ENCODE results near the gene CDC42SE2. TPM values are rescaled to one million over a fixed set of nuclear protein-coding genes. Genes with fewer than 3 reads are reported as not detected.

The CDC42SE2 gene
- total RNA-seq, 1 donor from 2014 or later: 24.1 TPM

DNA sequence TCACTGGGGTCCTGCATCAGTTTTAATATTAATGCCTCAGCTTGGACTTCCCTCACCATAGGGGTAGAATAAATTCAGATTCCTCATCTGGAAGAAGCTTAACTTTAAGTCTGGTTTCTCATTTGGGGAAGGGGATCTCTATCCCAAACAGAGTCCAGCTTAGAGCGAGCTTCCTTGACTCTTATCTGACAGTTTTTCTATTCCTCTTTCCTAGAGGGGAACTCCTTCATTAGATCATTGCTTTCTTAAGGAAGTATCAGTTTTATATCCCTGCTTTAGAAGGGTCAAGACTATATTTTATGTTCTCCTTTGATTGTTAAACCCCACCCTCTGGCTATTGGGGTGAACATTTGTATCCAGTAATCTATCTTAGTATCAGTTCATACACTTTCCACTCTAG is 24.2 kb upstream of the CDC42SE2 start:
- Mint-ChIP-seq H3K27me3 (ENCODE audit: low read depth) (no peaks in the 10 kb centered on the region), H3K4me3 (no peak overlapping the region), H3K36me3 (ENCODE audit: low read depth) (no peaks in the 10 kb centered on the region), H3K4me1 (no peaks in the 10 kb centered on the region), H3K27ac (ENCODE audit: unreplicated experiment) (no peak overlapping the region), H3K9me3 (no peaks in the 10 kb centered on the region)
- no peak for DNase-seq (ENCODE audit: low read depth, low spot score)
- TF ChIP-seq, protein P1, sequence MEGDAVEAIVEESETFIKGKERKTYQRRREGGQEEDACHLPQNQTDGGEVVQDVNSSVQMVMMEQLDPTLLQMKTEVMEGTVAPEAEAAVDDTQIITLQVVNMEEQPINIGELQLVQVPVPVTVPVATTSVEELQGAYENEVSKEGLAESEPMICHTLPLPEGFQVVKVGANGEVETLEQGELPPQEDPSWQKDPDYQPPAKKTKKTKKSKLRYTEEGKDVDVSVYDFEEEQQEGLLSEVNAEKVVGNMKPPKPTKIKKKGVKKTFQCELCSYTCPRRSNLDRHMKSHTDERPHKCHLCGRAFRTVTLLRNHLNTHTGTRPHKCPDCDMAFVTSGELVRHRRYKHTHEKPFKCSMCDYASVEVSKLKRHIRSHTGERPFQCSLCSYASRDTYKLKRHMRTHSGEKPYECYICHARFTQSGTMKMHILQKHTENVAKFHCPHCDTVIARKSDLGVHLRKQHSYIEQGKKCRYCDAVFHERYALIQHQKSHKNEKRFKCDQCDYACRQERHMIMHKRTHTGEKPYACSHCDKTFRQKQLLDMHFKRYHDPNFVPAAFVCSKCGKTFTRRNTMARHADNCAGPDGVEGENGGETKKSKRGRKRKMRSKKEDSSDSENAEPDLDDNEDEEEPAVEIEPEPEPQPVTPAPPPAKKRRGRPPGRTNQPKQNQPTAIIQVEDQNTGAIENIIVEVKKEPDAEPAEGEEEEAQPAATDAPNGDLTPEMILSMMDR (conservative IDR thresholded peaks at IDR 0.05): no peak

DNA sequence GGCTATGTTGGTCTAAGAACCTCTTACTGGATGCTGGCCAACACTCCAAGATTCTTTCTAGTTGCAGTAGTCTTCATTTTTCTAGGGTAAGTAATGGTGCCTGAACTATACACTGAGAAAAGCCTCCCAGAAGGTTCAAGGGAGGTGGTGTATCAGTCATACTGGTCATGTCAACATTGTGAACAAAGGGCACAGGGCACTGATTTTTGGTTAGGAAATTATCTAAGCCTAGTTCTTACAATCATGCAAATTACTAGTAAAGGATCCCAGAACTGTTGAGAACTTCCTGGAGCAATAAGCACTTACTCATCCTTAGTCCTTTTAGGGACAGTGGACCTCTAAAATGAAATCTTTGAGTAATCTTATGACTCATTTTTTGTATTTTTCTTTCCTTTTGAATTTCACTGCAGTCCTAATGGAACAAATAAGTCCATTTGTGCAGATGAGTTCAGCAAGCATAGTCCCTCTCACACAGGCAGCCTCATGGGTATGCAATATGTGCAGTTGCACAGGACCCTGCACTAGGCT is 21.1 kb upstream of the CDC42SE2 start:
- Mint-ChIP-seq H3K9me3 (no peaks in the 10 kb centered on the region), H3K36me3 (ENCODE audit: low read depth) (no peaks in the 10 kb centered on the region), H3K27me3 (ENCODE audit: low read depth) (no peaks in the 10 kb centered on the region), H3K4me1 (no peaks in the 10 kb centered on the region), H3K4me3 (no peak overlapping the region), H3K27ac (ENCODE audit: unreplicated experiment) (no peak overlapping the region)
- TF ChIP-seq, protein P1 (conservative IDR thresholded peaks at IDR 0.05): no peak
- no peak for DNase-seq (ENCODE audit: low read depth, low spot score)

DNA sequence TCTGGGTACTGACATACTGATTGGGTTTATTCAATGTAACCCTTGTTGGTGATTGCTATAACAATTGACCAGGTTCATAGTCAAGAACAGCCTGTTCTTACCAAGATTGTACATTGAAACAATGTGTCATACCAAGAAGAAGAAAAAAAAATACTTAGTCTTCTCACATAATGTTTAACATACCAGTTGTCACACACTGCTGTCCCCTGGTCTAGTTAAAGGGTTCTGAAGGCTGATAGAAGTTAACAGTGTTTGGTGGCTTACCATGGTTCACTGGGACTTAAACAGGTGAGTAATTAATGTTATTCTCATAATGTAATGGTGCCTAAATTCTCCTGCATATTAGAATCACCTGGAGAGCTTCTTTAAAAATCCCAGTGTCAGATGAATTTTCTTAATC is 18.5 kb upstream of the CDC42SE2 start:
- no peak overlapping the region for H3K4me3 Mint-ChIP-seq
- DNase-seq (ENCODE audit: low read depth, low spot score): no peak
- TF ChIP-seq, protein P1 (conservative IDR thresholded peaks at IDR 0.05): no peak
- no peaks in the 10 kb centered on the region for H3K4me1 Mint-ChIP-seq
- no peak overlapping the region for H3K27ac Mint-ChIP-seq (ENCODE audit: unreplicated experiment)
- no peaks in the 10 kb centered on the region for H3K27me3 Mint-ChIP-seq (ENCODE audit: low read depth)
- H3K9me3 Mint-ChIP-seq: no peaks in the 10 kb centered on the region
- no peaks in the 10 kb centered on the region for H3K36me3 Mint-ChIP-seq (ENCODE audit: low read depth)

DNA sequence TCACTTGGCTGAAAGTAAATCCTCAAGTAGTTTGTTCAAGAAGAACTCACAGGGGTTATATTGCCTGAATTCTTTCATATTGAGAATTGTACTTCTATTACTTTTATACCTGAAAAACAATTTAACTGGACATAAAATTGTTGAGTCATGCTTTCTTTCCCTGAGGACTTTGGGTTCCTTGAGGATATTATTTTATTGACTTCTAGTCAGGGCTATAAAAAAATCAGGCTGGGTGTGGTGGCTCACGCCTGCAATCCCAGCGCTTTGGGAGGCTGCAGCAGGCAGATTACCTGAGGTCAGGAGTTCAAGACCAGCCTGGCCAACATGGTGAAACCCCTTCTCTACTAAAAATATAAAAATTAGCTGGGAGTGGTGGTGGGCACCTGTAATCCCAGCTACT is 17.9 kb upstream of the CDC42SE2 start:
- Mint-ChIP-seq H3K27me3 (ENCODE audit: low read depth) (no peaks in the 10 kb centered on the region), H3K9me3 (no peaks in the 10 kb centered on the region), H3K4me3 (no peak overlapping the region), H3K27ac (ENCODE audit: unreplicated experiment) (no peak overlapping the region), H3K4me1 (no peaks in the 10 kb centered on the region), H3K36me3 (ENCODE audit: low read depth) (no peaks in the 10 kb centered on the region)
- no peak for DNase-seq (ENCODE audit: low read depth, low spot score)
- TF ChIP-seq, protein P1 (conservative IDR thresholded peaks at IDR 0.05): no peak

DNA sequence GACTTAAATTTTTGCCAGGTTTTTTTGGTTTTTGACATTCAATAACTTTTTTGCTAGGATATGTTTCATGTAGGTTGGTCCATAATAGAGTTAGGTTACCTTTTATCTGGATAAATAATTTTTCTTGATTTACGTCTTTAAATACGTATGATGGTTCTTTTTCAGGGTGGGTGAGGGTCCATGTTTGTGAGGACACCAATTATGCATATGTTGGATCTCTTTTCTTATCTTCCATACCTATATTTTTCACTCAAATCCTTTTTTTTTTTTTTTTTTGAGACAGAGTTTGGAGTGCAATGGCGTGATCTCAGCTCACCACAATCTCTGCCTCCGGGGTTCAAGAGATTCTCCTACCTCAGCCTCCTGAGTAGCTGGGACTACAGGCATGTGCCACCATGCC is 17.3 kb upstream of the CDC42SE2 start:
- TF ChIP-seq, protein P1 (conservative IDR thresholded peaks at IDR 0.05): no peak
- Mint-ChIP-seq H3K9me3 (no peaks in the 10 kb centered on the region), H3K27me3 (ENCODE audit: low read depth) (no peaks in the 10 kb centered on the region), H3K36me3 (ENCODE audit: low read depth) (no peaks in the 10 kb centered on the region), H3K27ac (ENCODE audit: unreplicated experiment) (no peak overlapping the region), H3K4me3 (no peak overlapping the region), H3K4me1 (no peaks in the 10 kb centered on the region)
- DNase-seq (ENCODE audit: low read depth, low spot score): no peak
